ENCODE data around the gene EZR.
A peak's percentile ranks its signal among the peaks of the same experiment; 100 is the strongest.
"Not testable (repeated sequence)": the region's sequence is repeated elsewhere in the genome, so short reads cannot be mapped to it uniquely, and the experiment has no call there.

EZR gene

GRCh38 chr6:158840465-158840864, 21.3 kb upstream of the EZR start:
- Histone ChIP-seq H2BK120ac (ENCODE audit: low read depth, low read length) (no peak overlapping the region), H2AK5ac (ENCODE audit: low read depth, low read length) (no peak overlapping the region), H3K18ac (ENCODE audit: low read length) (no peak overlapping the region), H2AFZ (ENCODE audit: low read length) (no peak overlapping the region), H3K4me2 (ENCODE audit: insufficient read depth, low read length, poor library complexity, severe bottlenecking) (no peak overlapping the region), H3K4me3 (ENCODE audit: low read length in 2 of 2) (no peak overlapping the region), H3K4me1 (ENCODE audit: control insufficient read depth in 2 of 2, insufficient read depth in 1 of 2, low read depth in 1 of 2, low read length in 2 of 2) (no peaks in the 10 kb centered on the region), H2BK5ac (ENCODE audit: low read length) (no peak overlapping the region), H3K9ac (ENCODE audit: low read depth, low read length, poor library complexity) (no peak overlapping the region), H3K14ac (ENCODE audit: low read length) (no peak overlapping the region), H3K36me3 (replicated peaks in 1 of 2; ENCODE audit: control insufficient read depth in 2 of 2, insufficient read depth in 2 of 2, low read length in 2 of 2) (no peaks in the 10 kb centered on the region), H3K79me1 (ENCODE audit: low read depth, low read length) (no peaks in the 10 kb centered on the region), H4K91ac (ENCODE audit: low read depth, low read length, poor library complexity) (no peak overlapping the region), H3K23ac (ENCODE audit: low read depth, low read length, poor library complexity) (no peak overlapping the region), H3K4ac (ENCODE audit: low read length) (no peak overlapping the region), H3K9me3 (replicated peaks in 1 of 2; ENCODE audit: control insufficient read depth in 2 of 2, insufficient read depth in 1 of 2, low read depth in 1 of 2, low read length in 2 of 2) (peaks cover 2 to 4% of the 10 kb centered on the region in 2 donors), H2BK12ac (ENCODE audit: low read length) (no peak overlapping the region), H2BK15ac (ENCODE audit: low read length) (no peak overlapping the region), H3K27ac (replicated peaks; ENCODE audit: low read length) (no peak overlapping the region), H4K8ac (ENCODE audit: low read depth, low read length) (no peak overlapping the region), H3K27me3 (ENCODE audit: control insufficient read depth in 3 of 3, insufficient read depth in 3 of 3, low read depth in 1 of 3, low read length in 3 of 3) (peaks cover 0 to 8% (median 0%) of the 10 kb centered on the region in 3 experiments)
- no peak for DNase-seq (ENCODE audit: low spot score)
- WGBS, 2 donors (ENCODE audit: extremely low coverage in 2 of 2, insufficient read length in 2 of 2, insufficient replicate concordance in 1 of 2): no CpG with 5 or more reads among the region's 1 CpG

GRCh38 chr6:158839796-158840195, 20.6 kb upstream of the EZR start:
- no peak overlapping the region for H2BK15ac ChIP-seq (ENCODE audit: low read length)
- no peak overlapping the region for H3K4me2 ChIP-seq (ENCODE audit: insufficient read depth, low read length, poor library complexity, severe bottlenecking)
- no peak overlapping the region for H3K9ac ChIP-seq (ENCODE audit: low read depth, low read length, poor library complexity)
- no peak overlapping the region for H2BK120ac ChIP-seq (ENCODE audit: low read depth, low read length)
- H3K27ac ChIP-seq (replicated peaks; ENCODE audit: low read length): no peak overlapping the region
- no peaks in the 10 kb centered on the region for H3K36me3 ChIP-seq (replicated peaks in 1 of 2; ENCODE audit: control insufficient read depth in 2 of 2, insufficient read depth in 2 of 2, low read length in 2 of 2)
- H2AFZ ChIP-seq (ENCODE audit: low read length): no peak overlapping the region
- H3K4me1 ChIP-seq (ENCODE audit: control insufficient read depth in 2 of 2, insufficient read depth in 1 of 2, low read depth in 1 of 2, low read length in 2 of 2): no peaks in the 10 kb centered on the region
- H2BK5ac ChIP-seq (ENCODE audit: low read length): no peak overlapping the region
- no peak overlapping the region for H3K14ac ChIP-seq (ENCODE audit: low read length)
- H3K18ac ChIP-seq (ENCODE audit: low read length): no peak overlapping the region
- no peak overlapping the region for H2BK12ac ChIP-seq (ENCODE audit: low read length)
- H3K4ac ChIP-seq (ENCODE audit: low read length): no peak overlapping the region
- no CpG with 5 or more reads among the region's 5 CpGs for WGBS, 2 donors (ENCODE audit: extremely low coverage in 2 of 2, insufficient read length in 2 of 2, insufficient replicate concordance in 1 of 2)
- no peak overlapping the region for H4K8ac ChIP-seq (ENCODE audit: low read depth, low read length)
- H3K79me1 ChIP-seq (ENCODE audit: low read depth, low read length): no peaks in the 10 kb centered on the region
- no peak overlapping the region for H3K4me3 ChIP-seq (ENCODE audit: low read length in 2 of 2)
- no peak overlapping the region for H2AK5ac ChIP-seq (ENCODE audit: low read depth, low read length)
- H3K27me3 ChIP-seq (ENCODE audit: control insufficient read depth in 3 of 3, insufficient read depth in 3 of 3, low read depth in 1 of 3, low read length in 3 of 3): peaks cover 0 to 12% (median 0%) of the 10 kb centered on the region in 3 experiments
- no peak overlapping the region for H3K23ac ChIP-seq (ENCODE audit: low read depth, low read length, poor library complexity)
- H3K9me3 ChIP-seq (replicated peaks in 1 of 2; ENCODE audit: control insufficient read depth in 2 of 2, insufficient read depth in 1 of 2, low read depth in 1 of 2, low read length in 2 of 2): peaks cover 2 to 4% of the 10 kb centered on the region in 2 donors
- no peak overlapping the region for H4K91ac ChIP-seq (ENCODE audit: low read depth, low read length, poor library complexity)
- DNase-seq (ENCODE audit: low spot score): no peak

- not testable (repeated sequence) for H4K8ac ChIP-seq (ENCODE audit: low read depth, low read length); H3K9ac ChIP-seq (ENCODE audit: low read depth, low read length, poor library complexity); H3K36me3 ChIP-seq (replicated peaks in 1 of 2; ENCODE audit: control insufficient read depth in 2 of 2, insufficient read depth in 2 of 2, low read length in 2 of 2); H2AK5ac ChIP-seq (ENCODE audit: low read depth, low read length); H3K9me3 ChIP-seq (replicated peaks in 1 of 2; ENCODE audit: control insufficient read depth in 2 of 2, insufficient read depth in 1 of 2, low read depth in 1 of 2, low read length in 2 of 2); H2BK120ac ChIP-seq (ENCODE audit: low read depth, low read length); H2BK12ac ChIP-seq (ENCODE audit: low read length); H3K23ac ChIP-seq (ENCODE audit: low read depth, low read length, poor library complexity); H3K27ac ChIP-seq (replicated peaks; ENCODE audit: low read length); H3K4me3 ChIP-seq (ENCODE audit: low read length in 2 of 2); H2BK15ac ChIP-seq (ENCODE audit: low read length); H4K91ac ChIP-seq (ENCODE audit: low read depth, low read length, poor library complexity); H3K4me2 ChIP-seq (ENCODE audit: insufficient read depth, low read length, poor library complexity, severe bottlenecking); DNase-seq (ENCODE audit: low spot score); H2BK5ac ChIP-seq (ENCODE audit: low read length); H3K4ac ChIP-seq (ENCODE audit: low read length); H2AFZ ChIP-seq (ENCODE audit: low read length); H3K79me1 ChIP-seq (ENCODE audit: low read depth, low read length); H3K14ac ChIP-seq (ENCODE audit: low read length); H3K4me1 ChIP-seq (ENCODE audit: control insufficient read depth in 2 of 2, insufficient read depth in 1 of 2, low read depth in 1 of 2, low read length in 2 of 2); H3K18ac ChIP-seq (ENCODE audit: low read length)
- no CpG with 5 or more reads among the region's 3 CpGs for WGBS, 2 donors (ENCODE audit: extremely low coverage in 2 of 2, insufficient read length in 2 of 2, insufficient replicate concordance in 1 of 2)
- H3K27me3 ChIP-seq (ENCODE audit: control insufficient read depth in 3 of 3, insufficient read depth in 3 of 3, low read depth in 1 of 3, low read length in 3 of 3): peaks cover 0 to 10% (median 0%) of the 10 kb centered on the region in 3 experiments
Measured at GRCh38 chr6:158838790-158839189, 19.6 kb upstream of the EZR start.

GRCh38 chr6:158837684-158838625, 18.8 kb upstream of the EZR start:
- peak overlapping the region; percentile 0 for H3K18ac ChIP-seq (ENCODE audit: low read length)
- no peak overlapping the region for H4K91ac ChIP-seq (ENCODE audit: low read depth, low read length, poor library complexity)
- no peak overlapping the region for H3K9ac ChIP-seq (ENCODE audit: low read depth, low read length, poor library complexity)
- no peak overlapping the region for H2BK120ac ChIP-seq (ENCODE audit: low read depth, low read length)
- H3K27ac ChIP-seq (replicated peaks; ENCODE audit: low read length): no peak overlapping the region
- H3K4me3 ChIP-seq (ENCODE audit: low read length in 2 of 2): peak overlapping the region in 1 of 2 donors; percentile 35
- H2AK5ac ChIP-seq (ENCODE audit: low read depth, low read length): no peak overlapping the region
- no peak overlapping the region for H4K8ac ChIP-seq (ENCODE audit: low read depth, low read length)
- H2BK5ac ChIP-seq (ENCODE audit: low read length): no peak overlapping the region
- H2AFZ ChIP-seq (ENCODE audit: low read length): no peak overlapping the region
- peak overlapping the region; percentile 22 for H3K23ac ChIP-seq (ENCODE audit: low read depth, low read length, poor library complexity)
- H3K36me3 ChIP-seq (replicated peaks in 1 of 2; ENCODE audit: control insufficient read depth in 2 of 2, insufficient read depth in 2 of 2, low read length in 2 of 2): no peaks in the 10 kb centered on the region
- DNase-seq (ENCODE audit: low spot score): no peak
- H2BK15ac ChIP-seq (ENCODE audit: low read length): no peak overlapping the region
- no CpG with 5 or more reads among the region's 14 CpGs for WGBS, 2 donors (ENCODE audit: extremely low coverage in 2 of 2, insufficient read length in 2 of 2, insufficient replicate concordance in 1 of 2)
- no peak overlapping the region for H3K4me2 ChIP-seq (ENCODE audit: insufficient read depth, low read length, poor library complexity, severe bottlenecking)
- H3K4me1 ChIP-seq (ENCODE audit: control insufficient read depth in 2 of 2, insufficient read depth in 1 of 2, low read depth in 1 of 2, low read length in 2 of 2): no peaks in the 10 kb centered on the region
- peak overlapping the region; percentile 77 for H3K14ac ChIP-seq (ENCODE audit: low read length)
- no peak overlapping the region for H2BK12ac ChIP-seq (ENCODE audit: low read length)
- H3K79me1 ChIP-seq (ENCODE audit: low read depth, low read length): no peaks in the 10 kb centered on the region
- peaks cover 2 to 4% of the 10 kb centered on the region in 2 donors for H3K9me3 ChIP-seq (replicated peaks in 1 of 2; ENCODE audit: control insufficient read depth in 2 of 2, insufficient read depth in 1 of 2, low read depth in 1 of 2, low read length in 2 of 2)
- no peak overlapping the region for H3K4ac ChIP-seq (ENCODE audit: low read length)
- peaks cover 0 to 10% (median 0%) of the 10 kb centered on the region in 3 experiments for H3K27me3 ChIP-seq (ENCODE audit: control insufficient read depth in 3 of 3, insufficient read depth in 3 of 3, low read depth in 1 of 3, low read length in 3 of 3)

All from neuronal stem cell (in vitro differentiated cells).